Measurements from ENCODE around the gene ARFGEF2.

- TF ChIP-seq POLR2A (IDR thresholded peaks at IDR 0.05; ENCODE audit: low read length) (no peak), GATA1 (IDR thresholded peaks at IDR 0.05; ENCODE audit: low read depth, low read length) (no peak)
Observed at GRCh38 chr20:48875914-48876240, 45.6 kb upstream of the ARFGEF2 start.

All from erythroblast (primary cell).